ENCODE measurements around the gene ORMDL3. TPM values are rescaled to one million over a fixed set of nuclear protein-coding genes. Genes with fewer than 3 reads are reported as not detected.
A peak's percentile ranks its signal among the peaks of the same experiment; 100 is the strongest.
"Not testable (repeated sequence)": the region's sequence is repeated elsewhere in the genome, so short reads cannot be mapped to it uniquely, and the experiment has no call there.

Gene ORMDL3
- total RNA-seq, 1 donor from 2014 or later, result 69.4 TPM

DNA sequence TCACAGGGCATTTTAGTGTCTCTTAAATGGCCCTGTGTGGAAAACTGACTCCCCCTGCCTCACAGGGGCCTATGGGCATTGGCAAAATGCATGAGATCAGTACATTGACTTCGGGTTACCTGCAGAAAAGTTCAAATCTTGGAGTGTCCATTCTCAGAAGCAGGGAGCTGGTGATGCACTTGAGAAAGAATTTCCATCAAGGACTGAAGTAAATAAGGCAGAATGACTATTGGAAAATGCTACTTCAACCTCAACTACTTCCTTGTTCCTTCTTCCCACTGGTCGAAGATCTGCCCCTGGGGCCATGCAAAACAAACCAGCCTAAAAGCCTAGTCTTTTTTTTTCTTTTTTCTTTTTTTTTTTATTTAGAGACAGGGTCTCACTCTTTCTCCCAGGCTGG lies 21.6 kb upstream of the ORMDL3 start:
- H3K4me3 Mint-ChIP-seq, result no peak overlapping the region
- H3K4me1 Mint-ChIP-seq, result peaks cover 4% of the 10 kb centered on the region
- TF ChIP-seq, protein P1, sequence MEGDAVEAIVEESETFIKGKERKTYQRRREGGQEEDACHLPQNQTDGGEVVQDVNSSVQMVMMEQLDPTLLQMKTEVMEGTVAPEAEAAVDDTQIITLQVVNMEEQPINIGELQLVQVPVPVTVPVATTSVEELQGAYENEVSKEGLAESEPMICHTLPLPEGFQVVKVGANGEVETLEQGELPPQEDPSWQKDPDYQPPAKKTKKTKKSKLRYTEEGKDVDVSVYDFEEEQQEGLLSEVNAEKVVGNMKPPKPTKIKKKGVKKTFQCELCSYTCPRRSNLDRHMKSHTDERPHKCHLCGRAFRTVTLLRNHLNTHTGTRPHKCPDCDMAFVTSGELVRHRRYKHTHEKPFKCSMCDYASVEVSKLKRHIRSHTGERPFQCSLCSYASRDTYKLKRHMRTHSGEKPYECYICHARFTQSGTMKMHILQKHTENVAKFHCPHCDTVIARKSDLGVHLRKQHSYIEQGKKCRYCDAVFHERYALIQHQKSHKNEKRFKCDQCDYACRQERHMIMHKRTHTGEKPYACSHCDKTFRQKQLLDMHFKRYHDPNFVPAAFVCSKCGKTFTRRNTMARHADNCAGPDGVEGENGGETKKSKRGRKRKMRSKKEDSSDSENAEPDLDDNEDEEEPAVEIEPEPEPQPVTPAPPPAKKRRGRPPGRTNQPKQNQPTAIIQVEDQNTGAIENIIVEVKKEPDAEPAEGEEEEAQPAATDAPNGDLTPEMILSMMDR (IDR thresholded peaks at IDR 0.05; ENCODE audit: unreplicated experiment), result no peak
- no peaks in the 10 kb centered on the region for H3K9me3 Mint-ChIP-seq
- H3K27ac Mint-ChIP-seq, result peak overlapping the region; percentile 26
- no peak for DNase-seq (ENCODE audit: low spot score in 2 of 2, unreplicated experiment in 2 of 2)
- no peaks in the 10 kb centered on the region for H3K27me3 Mint-ChIP-seq (ENCODE audit: low read depth)
- no peaks in the 10 kb centered on the region for H3K36me3 Mint-ChIP-seq

DNA sequence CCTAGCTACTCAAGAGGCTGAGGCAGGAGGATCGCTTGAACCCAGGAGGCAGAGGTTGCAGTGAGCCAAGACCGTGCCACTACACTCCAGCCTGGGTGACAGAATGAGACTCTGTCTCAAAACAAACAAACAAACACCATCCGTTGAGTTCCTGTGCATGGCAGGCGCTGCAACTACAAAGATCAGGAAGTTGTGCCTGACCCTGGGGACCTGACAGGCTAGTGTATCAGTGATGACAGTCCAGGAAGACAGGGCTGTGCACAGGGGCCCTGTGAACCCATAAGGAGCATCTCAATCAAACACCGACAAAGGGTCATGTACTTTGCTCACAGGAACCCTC lies 21.1 kb upstream of the ORMDL3 start:
- H3K4me1 Mint-ChIP-seq; H3K27ac Mint-ChIP-seq; H3K27me3 Mint-ChIP-seq (ENCODE audit: low read depth); H3K4me3 Mint-ChIP-seq; H3K9me3 Mint-ChIP-seq; H3K36me3 Mint-ChIP-seq; DNase-seq (ENCODE audit: low spot score in 2 of 2, unreplicated experiment in 2 of 2): not testable (repeated sequence)

DNA sequence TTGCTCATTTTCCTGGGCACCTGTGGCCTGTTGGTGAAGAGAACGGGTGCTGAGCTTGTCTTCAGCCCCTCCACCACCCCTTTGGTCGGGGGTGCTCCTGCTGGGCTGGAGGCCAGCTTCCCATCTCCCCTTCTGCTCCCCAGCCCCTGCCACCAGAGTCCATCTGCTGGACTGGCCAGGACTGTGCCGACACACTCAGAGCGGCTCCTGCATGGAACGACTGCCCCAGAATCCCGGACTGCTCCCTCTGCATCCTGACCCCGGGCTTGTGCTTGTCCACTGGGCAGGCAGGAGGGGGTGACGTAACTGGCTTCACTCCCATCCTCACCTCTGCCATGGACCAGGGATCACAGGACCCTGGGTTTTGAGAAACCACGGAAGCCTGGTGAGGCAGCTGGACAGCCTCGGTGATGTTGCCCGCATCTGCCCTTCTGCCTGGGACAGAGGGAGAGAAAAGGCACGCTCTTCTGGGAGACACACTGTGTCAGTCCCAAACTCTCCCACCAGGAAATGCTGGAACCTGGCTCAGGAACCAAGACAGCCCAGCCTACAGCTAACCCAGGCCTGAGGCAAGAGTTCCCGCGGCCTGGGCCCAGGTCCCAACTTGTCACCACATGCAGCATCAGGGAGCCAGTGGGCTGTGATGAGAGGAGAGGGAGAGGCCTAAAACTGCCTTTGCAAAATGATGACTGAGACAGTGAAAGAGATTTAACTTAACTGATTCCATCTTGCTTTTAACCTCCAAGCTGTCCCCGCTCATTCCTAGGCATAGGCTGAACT lies 19.3 kb upstream of the ORMDL3 start:
- Mint-ChIP-seq H3K9me3 (no peaks in the 10 kb centered on the region), H3K4me3 (no peak overlapping the region), H3K4me1 (no peaks in the 10 kb centered on the region), H3K36me3 (no peaks in the 10 kb centered on the region), H3K27ac (no peak overlapping the region), H3K27me3 (ENCODE audit: low read depth) (peaks cover 9% of the 10 kb centered on the region)
- DNase-seq (ENCODE audit: low spot score in 2 of 2, unreplicated experiment in 2 of 2), result no peak
- TF ChIP-seq, protein P1 (IDR thresholded peaks at IDR 0.05; ENCODE audit: unreplicated experiment), result no peak

DNA sequence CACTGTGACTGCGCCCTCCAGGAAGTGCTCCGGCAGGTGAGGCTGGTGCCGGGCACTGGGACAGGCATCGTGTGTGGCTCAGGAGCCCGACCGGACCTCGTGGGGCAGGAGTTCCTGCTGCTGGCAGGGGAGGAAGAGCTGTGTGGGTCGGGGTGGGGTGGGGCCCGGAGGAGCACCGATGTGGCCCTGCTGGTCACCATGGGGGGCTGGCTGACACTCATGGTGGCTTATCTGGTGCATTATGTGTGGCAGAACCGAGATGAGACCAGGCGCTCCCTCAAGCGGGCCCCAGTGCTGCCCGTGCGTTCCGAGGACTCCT lies 17.0 kb upstream of the ORMDL3 start:
- no peak for DNase-seq (ENCODE audit: low spot score in 2 of 2, unreplicated experiment in 2 of 2)
- Mint-ChIP-seq H3K36me3 (no peaks in the 10 kb centered on the region), H3K9me3 (no peaks in the 10 kb centered on the region), H3K27me3 (ENCODE audit: low read depth) (peaks cover 9% of the 10 kb centered on the region), H3K27ac (no peak overlapping the region), H3K4me3 (no peak overlapping the region), H3K4me1 (peaks cover 8% of the 10 kb centered on the region)
- TF ChIP-seq, protein P1 (IDR thresholded peaks at IDR 0.05; ENCODE audit: unreplicated experiment), result no peak

DNA sequence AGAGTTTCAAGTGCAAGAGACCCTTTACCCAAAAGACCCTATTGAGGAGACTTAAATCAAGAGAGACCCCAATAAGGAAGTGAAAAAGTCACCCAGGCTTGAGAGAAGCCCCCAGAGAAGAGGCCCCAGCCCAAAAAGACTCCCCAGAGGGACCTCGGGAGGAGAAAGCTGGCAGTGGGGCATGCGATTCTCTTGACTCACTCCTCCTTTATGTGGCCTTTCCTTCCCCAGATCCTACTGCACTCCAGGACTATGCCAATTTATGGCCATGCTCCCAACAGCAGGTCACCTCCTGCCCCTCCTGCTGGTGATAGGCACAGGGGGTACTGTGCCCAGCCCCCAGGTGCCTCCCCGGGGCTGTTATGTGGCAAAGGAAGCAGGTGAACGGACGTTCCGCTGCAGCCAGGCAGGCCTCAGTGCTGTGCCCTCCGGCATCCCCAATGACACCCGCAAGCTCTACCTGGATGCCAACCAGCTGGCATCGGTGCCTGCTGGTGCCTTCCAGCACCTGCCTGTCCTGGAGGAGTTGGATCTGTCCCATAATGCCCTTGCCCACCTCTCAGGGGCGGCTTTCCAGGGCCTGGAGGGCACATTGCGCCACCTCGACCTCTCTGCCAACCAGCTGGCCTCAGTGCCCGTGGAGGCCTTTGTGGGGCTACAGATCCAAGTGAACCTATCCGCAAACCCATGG lies 16.4 kb upstream of the ORMDL3 start:
- Mint-ChIP-seq H3K27me3 (ENCODE audit: low read depth) (peaks cover 9% of the 10 kb centered on the region), H3K36me3 (no peaks in the 10 kb centered on the region), H3K4me3 (no peak overlapping the region), H3K4me1 (peaks cover 13% of the 10 kb centered on the region), H3K27ac (no peak overlapping the region), H3K9me3 (no peaks in the 10 kb centered on the region)
- TF ChIP-seq, protein P1 (IDR thresholded peaks at IDR 0.05; ENCODE audit: unreplicated experiment), result no peak
- DNase-seq (ENCODE audit: low spot score in 2 of 2, unreplicated experiment in 2 of 2), result no peak

DNA sequence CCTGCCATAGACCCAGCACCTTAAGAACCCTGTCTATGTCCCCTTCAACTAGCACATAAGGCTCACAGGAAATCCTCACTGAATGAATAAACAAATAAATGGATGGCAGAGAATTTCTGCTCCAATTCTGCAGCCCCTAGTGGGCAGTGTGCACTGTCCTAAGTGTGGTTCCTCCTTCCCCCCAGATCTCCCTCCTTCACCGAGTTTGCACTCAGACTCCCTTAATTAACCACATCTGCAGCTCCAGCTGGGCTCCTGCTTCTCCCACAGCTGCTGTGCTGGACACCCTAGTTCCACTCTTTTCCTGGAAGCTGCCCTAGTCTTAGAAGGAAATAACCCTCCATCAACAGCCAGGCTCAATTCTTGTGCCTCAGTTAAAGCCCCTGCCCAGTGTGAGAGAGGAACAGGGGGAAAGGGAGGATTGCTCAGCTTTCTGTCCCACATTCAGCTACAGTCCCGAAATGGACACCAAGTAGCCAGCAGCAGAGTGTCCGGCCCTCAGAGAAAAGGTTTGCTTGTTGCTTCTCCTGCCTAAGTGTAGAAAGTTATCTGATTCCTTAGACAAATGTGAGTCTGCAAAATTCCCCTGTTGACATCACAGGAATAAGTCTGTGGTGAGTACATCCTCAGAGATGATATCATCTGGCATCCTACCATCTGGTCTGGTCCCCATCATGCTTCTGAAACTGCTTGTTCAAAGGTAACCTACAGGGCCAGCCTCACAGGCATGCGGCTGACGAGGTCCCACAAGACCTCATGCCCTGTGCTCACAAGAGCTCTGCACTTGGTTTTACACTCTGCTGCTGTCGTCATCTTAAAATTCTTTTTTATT lies 12.4 kb upstream of the ORMDL3 start:
- H3K9me3 Mint-ChIP-seq, result no peaks in the 10 kb centered on the region
- no peaks in the 10 kb centered on the region for H3K36me3 Mint-ChIP-seq
- H3K4me3 Mint-ChIP-seq, result no peak overlapping the region
- peaks cover 14% of the 10 kb centered on the region for H3K4me1 Mint-ChIP-seq
- TF ChIP-seq, protein P1 (IDR thresholded peaks at IDR 0.05; ENCODE audit: unreplicated experiment), result no peak
- DNase-seq (ENCODE audit: low spot score in 2 of 2, unreplicated experiment in 2 of 2), result no peak
- peaks cover 9% of the 10 kb centered on the region for H3K27me3 Mint-ChIP-seq (ENCODE audit: low read depth)
- H3K27ac Mint-ChIP-seq, result peak overlapping the region; percentile 61

Measured in mesothelial cell of epicardium (in vitro differentiated cells).